Measurements from ENCODE around the gene GLB1L.
"Not testable (repeated sequence)": the region's sequence is repeated elsewhere in the genome, so short reads cannot be mapped to it uniquely, and the experiment has no call there.

Gene GLB1L

GRCh38 chr2:219280651-219281050 lies 35.4 kb upstream of the GLB1L start:
- DNase-seq (ENCODE audit: low read depth) = no peak

GRCh38 chr2:219279916-219280516 lies 34.8 kb upstream of the GLB1L start:
- DNase-seq (ENCODE audit: low read depth) = no peak

- peak; percentile 97 for DNase-seq (ENCODE audit: low read depth)
These were observed 34.1 kb upstream of the GLB1L start, which contains the start of gene DNAJB2 for GRCh38 chr2:219279151-219279915. TSS of gene DNAJB2 (plus strand) at chr2:219279366. CDS start at chr2:219279834, 468 bp downstream.

GRCh38 chr2:219278655-219279150 lies 33.5 kb upstream of the GLB1L start:
- DNase-seq (ENCODE audit: low read depth) = no peak

- DNase-seq (ENCODE audit: low read depth) = peak; percentile 51
These were observed 32.7 kb upstream of the GLB1L start for GRCh38 chr2:219277703-219278654.

- peak; percentile 14 for DNase-seq (ENCODE audit: low read depth)
These were observed 29.2 kb upstream of the GLB1L start for GRCh38 chr2:219274361-219274921.

- DNase-seq (ENCODE audit: low read depth) = no peak
These were observed 28.7 kb upstream of the GLB1L start for GRCh38 chr2:219273937-219274336.

- no peak for DNase-seq (ENCODE audit: low read depth)
These were observed 27.8 kb upstream of the GLB1L start for GRCh38 chr2:219272995-219273394.

GRCh38 chr2:219272356-219272755 lies 27.1 kb upstream of the GLB1L start:
- no peak for DNase-seq (ENCODE audit: low read depth)

GRCh38 chr2:219271021-219271420 lies 25.8 kb upstream of the GLB1L start:
- no peak for DNase-seq (ENCODE audit: low read depth)

GRCh38 chr2:219270055-219270372 lies 24.8 kb upstream of the GLB1L start:
- no peak for DNase-seq (ENCODE audit: low read depth)

- no peak for DNase-seq (ENCODE audit: low read depth)
These were observed 24.3 kb upstream of the GLB1L start for GRCh38 chr2:219269362-219270054.

GRCh38 chr2:219268294-219268693 lies 23.1 kb upstream of the GLB1L start:
- DNase-seq (ENCODE audit: low read depth) = no peak

- DNase-seq (ENCODE audit: low read depth) = no peak
These were observed 21.6 kb upstream of the GLB1L start for GRCh38 chr2:219266886-219267285.

- no peak for DNase-seq (ENCODE audit: low read depth)
These were observed 21.0 kb upstream of the GLB1L start for GRCh38 chr2:219266232-219266631.

- no peak for DNase-seq (ENCODE audit: low read depth)
These were observed 16.0 kb upstream of the GLB1L start for GRCh38 chr2:219261024-219261855.

GRCh38 chr2:219258942-219259341 lies 13.7 kb upstream of the GLB1L start:
- DNase-seq (ENCODE audit: low read depth) = not testable (repeated sequence)

- no peak for DNase-seq (ENCODE audit: low read depth)
These were observed 9.5 kb upstream of the GLB1L start for GRCh38 chr2:219254590-219255201.

GRCh38 chr2:219253753-219254589 lies 8.7 kb upstream of the GLB1L start, which contains the start of gene TUBA4A:
TSS of gene TUBA4A (minus strand) at chr2:219253918. CDS start at chr2:219253858, 60 bp downstream.
- no peak for DNase-seq (ENCODE audit: low read depth)
